ENCODE results near the gene TRIM2.

DNA sequence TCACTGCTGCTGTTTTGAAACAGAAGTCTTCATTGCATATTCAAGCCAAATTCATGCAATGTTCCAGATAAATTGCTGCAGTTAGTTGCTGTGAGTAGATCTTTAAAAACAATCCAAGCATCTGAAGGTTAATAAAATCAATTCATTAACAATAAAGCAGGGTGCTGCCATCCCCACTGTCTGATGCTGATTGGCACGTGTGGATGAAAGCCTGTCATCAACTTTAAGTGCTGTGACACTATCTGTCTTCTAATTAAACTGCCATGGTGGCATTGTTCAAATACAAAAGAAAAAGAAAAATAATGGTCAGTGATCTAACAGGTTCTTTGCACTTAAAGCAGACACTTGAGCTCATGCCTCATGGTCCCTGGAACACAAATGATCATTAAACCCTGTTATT lies 77.2 kb downstream of the TRIM2 start:
- TF ChIP-seq EZH2 (IDR thresholded peaks at IDR 0.05; ENCODE audit: low read depth) = no peak
- TF ChIP-seq, protein P1, sequence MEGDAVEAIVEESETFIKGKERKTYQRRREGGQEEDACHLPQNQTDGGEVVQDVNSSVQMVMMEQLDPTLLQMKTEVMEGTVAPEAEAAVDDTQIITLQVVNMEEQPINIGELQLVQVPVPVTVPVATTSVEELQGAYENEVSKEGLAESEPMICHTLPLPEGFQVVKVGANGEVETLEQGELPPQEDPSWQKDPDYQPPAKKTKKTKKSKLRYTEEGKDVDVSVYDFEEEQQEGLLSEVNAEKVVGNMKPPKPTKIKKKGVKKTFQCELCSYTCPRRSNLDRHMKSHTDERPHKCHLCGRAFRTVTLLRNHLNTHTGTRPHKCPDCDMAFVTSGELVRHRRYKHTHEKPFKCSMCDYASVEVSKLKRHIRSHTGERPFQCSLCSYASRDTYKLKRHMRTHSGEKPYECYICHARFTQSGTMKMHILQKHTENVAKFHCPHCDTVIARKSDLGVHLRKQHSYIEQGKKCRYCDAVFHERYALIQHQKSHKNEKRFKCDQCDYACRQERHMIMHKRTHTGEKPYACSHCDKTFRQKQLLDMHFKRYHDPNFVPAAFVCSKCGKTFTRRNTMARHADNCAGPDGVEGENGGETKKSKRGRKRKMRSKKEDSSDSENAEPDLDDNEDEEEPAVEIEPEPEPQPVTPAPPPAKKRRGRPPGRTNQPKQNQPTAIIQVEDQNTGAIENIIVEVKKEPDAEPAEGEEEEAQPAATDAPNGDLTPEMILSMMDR (conservative IDR thresholded peaks at IDR 0.05) = no peak

All from PC-9 (cell line).